Skeletal muscle cell (primary cell): ENCODE data around the gene GPR61.

Source experiments
- DNase-seq: peaks from one replicate; pipeline ENCODE4 v3.0.0-alpha.2; 2010; ENCODE audit warnings: low read depth
- H3K4me3 ChIP-seq: 2 replicates; pipeline ENCODE4 v1.5.1; 2011; ENCODE audit warnings: low read depth, mild to moderate bottlenecking, control low read depth, low read length, moderate library complexity

GPR61 gene

DNA sequence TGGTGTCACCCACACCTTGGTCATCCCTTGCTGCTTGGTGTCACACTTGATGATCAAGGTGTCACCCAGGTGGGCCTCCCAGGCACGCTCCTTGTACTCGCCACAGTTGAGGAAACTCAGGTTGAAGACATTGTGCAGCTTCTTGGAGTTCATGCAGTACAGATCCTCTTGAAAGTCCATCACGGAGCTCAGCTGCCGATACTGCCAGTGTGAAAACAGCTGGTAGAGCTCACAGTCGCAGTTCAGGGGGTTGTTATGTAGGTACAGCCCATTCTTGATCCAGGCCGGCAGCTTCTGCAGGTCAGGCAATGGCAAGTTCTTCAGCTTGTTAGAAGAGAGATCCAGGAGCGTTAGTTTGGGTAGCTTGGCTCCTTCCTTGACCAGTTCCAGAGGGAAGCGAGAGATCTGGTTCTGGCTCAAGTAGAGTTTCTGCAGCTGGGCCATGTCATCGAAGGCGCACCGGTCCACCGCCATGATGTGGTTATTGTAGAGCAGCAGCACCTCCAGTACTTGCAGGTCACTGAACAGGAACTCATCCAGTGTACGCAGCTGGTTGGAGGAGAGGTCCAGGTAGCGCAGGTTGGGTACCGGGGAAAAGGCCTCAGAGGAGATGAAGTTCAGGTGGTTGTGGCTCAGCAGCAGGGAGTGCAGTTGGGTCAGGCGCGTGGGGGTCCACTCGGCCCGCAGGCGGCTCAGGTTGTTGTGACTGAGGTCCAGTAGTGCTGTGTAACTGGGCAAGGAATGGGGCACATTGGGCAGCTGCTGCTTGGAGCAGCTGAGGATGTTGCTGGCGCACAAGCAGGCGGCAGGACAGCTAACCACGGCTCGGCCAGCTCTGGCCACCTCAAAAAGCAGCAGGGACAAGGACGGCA is 31.4 kb upstream of the GPR61 start:
- no peak for DNase-seq

DNA sequence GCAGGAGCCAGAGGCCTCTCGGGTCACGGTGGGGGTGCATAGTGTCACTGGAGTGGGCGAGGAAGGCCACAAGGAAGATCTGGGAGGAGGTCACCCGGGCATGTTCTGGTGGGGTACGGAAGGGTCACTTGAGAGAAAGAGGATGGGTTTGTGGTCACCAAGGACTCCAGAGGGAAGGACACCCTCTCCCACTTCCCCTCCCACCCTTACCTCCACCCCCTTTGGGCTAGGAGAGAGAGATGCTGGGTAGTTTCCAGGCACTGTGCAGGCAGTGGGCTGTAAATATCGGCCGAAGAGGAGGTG is 30.8 kb upstream of the GPR61 start:
- DNase-seq, result no peak
- no peak overlapping the region for H3K4me3 ChIP-seq

More for the DNA sequence above, 31.4 kb upstream of the GPR61 start:
- no peak overlapping the region for H3K4me3 ChIP-seq

DNA sequence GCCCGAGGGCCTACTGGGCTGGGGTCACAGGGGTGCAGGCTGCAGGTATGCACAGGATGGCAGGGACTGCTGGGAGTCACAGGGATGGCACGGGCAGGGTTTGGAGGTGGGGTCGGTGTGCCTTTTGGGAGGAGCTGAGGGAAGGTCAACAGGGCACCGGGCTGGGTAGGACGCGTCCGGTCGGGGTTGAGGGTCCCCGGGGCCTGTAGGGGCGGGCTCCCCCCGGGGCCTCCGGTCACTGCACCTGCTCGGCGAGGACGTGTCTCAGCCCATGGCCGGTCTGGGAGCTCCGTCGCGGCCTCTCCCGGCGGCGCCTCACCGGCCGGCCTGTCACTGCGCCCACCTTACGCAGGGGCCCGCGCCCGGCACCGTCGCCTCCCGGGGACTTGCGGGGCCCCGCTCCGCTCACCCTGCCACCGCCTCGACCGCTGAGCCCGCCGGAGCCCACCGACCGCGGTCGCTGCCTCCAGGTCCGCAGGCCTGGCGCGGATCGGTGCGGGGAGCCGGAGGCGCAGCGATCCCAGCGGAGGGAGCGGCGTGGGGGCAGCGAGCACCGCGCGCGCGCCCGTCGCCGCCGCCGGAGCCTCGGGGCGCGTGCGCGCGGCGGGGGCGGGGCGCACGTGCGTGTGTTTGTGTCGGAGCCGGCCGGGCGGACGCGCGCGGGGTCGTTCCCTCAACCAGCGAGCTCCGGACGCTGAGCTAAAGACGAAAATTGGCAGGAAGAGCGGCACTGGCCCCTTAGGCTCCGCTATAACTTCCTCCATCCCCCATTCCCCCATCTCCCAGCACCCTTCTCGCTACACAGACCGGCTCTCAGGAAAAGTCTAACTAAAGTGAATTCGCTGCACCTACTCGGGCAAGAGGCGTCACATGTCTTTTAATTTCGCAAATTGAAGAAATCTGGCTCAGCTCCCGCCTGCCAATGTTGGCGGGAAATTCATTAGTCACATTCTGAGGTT is 30.2 kb upstream of the GPR61 start, which contains the start of gene AMIGO1:
AMIGO1 (minus strand) TSS at position 552 of the 959 bp plus-strand sequence. CDS start 815 bp downstream, outside the sequence.
- DNase-seq, result no peak

DNA sequence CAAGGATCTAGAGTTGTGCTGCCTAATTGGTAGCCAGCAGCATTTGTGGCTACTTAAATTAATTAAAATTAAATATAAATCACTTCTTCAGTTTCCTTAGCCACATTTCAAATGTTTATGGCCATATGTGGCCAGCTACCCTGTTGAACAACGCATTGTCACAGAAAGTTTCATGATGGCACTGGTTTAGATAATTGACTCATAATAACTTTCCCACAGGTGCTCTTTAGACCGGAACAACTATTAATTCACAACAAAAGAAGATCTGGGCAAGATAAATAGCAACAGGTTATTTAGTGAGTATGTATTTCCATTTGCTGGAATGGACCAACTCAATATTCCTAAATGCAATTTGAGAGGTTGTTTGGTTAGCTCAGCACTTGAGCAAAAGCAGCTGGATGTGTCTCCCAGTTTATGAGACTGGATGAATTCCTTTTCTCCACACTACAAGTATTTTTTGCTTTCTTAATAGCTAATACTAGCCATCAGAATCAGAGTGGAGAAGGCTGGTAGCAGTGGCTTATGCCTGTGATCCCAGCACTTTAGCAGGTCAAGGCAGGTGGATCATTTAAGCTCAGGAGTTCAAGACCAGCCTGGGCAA is 26.5 kb upstream of the GPR61 start:
- DNase-seq, result no peak
- no peak overlapping the region for H3K4me3 ChIP-seq

More for the DNA sequence above, 30.2 kb upstream of the GPR61 start, which contains the start of gene AMIGO1:
- H3K4me3 ChIP-seq, result peak within 1 kb of the TSS; percentile 57

DNA sequence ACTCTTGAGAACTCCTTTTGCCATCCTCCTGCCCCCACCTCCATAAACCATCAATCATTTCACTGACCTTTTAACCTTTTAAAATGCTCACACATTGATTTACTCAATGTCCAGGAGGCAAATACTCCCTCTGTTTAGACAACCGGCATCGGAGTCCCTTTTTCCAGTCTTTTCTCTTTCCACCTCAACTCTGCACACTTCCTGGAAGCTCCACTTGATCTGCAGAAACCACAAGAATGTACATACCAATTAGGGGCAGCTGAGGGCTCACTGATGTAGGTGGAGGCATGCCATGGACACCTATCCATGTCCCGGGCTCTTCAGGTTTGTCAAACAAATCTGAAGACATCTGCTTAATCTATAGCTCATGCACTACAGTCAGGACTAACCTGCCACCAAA is 24.8 kb upstream of the GPR61 start:
- DNase-seq, result no peak
- H3K4me3 ChIP-seq, result no peak overlapping the region

DNA sequence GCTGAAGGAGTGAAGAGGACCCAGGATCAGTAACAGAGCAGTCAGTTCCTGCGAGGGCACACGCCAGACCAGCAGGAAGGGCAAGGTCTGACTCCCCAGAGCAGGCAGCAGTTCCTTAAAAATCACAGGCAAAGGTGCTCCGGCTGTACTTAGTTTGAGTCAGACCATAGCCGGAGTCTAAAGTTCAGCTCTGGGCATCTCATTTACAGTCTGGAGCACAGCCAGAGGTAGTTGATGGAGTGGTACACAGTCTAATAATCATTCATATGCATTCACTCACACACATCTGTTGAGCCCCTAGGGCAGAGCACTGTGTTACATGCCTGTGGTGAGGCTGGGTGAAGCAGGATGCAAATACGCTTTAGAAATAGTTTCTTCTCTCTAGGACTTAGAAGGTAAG is 22.8 kb upstream of the GPR61 start:
- no peak overlapping the region for H3K4me3 ChIP-seq
- DNase-seq, result no peak

DNA sequence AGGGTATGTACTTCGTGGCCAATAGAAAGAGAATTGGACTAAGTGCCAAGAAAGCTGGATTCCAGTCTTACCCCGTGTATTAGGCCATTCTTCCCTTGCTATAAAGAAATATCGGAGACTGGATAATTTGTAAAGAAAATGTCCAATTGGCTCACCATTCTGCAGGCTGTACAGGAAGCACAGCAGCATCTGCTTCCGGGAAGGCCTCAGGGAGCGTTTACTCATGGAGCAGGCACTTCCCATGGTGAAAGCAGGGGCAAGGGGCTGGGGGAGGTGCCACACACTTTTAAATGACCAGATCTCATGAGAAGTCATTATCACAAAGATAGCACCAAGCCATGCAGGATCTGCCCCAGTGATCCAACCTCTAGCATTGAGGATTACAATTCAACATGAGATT is 22.3 kb upstream of the GPR61 start:
- no peak for DNase-seq
- no peak overlapping the region for H3K4me3 ChIP-seq

DNA sequence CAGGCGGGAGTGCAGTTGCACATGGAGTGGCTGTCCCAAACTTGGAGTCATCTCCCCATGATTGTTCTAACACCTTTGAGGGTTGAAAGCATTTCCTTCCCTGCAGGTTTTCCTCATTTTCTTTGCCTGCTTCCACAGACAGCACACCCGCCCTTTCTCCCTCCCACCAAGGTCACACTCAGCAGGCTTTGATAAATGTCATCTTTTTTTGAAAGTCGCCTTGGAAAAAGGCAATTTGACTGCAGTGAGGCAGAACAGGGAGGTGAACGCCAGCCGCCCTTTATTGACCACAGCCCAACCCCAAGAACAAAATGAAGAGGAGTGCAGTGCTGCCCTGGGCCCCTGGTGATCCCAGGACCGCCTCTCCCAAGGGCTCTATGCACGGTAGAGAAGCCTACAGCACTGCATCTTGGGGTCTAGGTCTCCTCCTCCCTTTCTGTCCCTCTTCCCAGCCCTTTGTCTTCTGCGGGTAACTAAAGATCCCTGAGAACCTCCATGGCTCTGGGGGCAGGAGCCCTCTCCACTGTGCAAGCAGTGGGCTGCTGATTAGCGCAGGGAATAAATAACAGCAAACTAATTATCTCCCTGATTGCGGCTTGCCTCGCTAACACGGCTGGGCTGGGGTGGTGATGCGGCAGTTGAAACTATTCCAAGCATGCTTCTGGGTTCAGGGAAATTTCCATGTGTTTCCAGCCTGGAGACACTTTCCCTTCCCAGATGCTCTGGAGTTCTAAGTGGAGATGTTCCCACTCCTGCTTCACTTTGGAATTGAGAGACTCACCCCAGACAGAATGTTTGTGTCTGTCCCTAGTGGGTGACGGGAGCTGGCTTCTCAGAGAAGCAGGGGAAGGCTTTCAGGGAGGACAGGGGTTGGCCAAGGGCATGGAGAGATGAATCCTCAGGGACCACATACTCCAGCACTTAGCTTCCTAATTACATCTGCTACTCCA is 18.4 kb upstream of the GPR61 start:
- no peak overlapping the region for H3K4me3 ChIP-seq
- no peak for DNase-seq

DNA sequence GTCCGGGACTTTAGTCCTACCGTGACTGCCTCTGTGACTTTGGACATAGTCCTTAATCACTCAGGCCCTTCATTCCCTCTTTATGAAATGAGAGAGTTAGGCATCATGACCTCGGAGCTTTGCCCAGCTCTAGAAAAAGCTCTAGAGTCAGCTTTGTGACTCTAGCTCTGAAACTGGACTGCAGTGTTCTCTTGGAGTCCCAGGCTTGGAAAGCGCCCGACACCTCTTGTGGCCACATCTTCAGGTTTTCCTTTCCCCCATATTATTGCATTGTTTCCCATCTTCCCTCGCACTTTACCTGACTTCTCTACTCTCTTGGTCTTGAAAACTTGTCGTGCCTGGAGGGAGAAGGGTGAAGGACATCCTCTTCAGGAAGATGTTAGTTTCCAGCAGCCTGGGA is 17.6 kb upstream of the GPR61 start:
- no peak overlapping the region for H3K4me3 ChIP-seq
- no peak for DNase-seq

DNA sequence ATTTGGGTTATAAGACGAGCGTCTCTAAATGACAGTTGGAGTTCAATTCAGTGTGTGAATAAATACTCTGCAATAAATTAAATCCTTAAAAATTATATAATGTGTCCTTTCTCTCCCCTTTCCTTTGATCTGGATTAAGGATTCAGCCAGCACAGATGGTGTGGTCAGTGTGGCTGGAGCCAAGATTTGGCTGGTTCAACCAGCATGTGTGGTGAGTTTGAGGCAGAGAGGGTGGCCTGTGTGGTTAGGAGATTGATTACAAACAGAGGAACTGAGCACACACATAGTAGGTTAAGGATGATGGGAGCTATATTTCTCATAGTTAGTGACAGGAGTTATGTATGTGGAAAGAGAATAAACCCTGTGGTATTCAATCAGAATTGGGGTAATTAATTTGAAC is 16.0 kb upstream of the GPR61 start:
- DNase-seq, result no peak
- H3K4me3 ChIP-seq, result no peak overlapping the region

DNA sequence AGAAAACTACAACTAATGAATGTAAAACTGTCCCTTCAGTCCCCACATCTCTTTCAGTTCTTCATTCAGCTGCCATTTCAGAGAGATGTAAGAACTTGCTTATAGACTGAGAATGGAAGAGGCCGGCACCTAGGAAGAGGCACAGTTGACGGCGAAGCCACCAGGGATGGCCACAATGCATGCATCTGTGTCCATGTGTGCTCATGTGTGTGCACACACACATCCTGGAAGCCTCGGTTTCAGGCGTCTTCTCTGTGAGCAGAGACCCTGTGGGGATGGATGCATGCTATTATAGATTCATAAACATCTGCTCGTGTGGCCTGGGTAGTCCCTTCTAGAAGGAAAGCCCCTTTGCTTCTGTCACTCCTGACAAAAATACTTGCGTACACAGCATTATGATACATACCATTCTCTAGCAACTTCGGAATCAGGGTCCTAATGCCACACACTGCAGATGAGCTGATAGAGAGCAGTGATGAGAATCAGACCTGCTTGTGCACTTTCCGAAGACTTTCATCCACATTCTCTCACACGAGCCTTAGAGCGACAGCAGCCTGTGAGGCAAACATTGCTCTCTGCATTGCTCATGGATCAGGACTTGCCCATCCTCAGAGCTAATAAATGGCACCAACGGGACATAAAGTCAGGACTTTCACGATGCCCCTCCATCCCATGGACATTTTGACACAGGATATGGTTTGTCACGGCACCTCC is 12.4 kb upstream of the GPR61 start:
- no peak overlapping the region for H3K4me3 ChIP-seq
- DNase-seq, result no peak

DNA sequence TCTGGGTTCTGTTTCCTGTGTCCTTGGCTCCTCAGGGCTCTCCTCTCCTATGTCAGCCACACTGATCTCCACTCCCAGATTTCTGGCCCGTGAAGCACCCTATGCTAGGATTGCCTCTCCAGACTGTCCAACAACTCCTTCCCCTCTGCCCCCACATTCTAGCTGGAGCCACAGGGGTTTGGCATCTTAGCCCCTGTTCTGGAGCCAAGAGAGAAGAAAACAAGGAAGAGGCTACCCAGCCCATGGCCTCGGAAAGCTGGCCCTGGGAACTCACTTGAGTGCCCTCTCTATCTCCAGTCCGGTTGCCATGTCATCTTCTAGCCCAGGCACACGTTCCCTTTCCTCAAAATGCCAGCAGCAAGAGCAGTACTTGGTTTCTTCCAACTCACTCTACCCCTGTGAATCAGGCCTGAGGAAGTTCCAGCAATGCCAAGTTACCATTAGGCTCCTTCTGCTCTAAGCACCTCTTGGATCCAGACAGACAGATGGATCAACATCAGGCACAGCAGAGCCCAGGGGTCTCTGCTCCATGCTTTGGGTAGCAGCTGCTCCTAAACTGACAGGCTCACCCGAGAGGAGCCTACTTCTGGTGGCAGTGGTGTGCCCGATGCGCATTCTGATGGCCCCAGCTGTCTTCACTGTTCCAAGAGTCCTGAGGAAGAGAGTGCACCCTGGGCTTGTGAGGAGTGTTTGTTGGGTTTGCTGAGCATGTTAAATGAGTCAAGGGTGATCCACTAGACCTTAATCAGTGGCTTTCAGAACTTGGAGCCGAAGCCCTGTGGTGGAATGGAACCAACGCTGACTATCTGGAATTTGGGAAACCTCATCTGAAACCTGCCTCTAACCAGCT is 11.6 kb upstream of the GPR61 start:
- DNase-seq, result no peak
- no peak overlapping the region for H3K4me3 ChIP-seq

DNA sequence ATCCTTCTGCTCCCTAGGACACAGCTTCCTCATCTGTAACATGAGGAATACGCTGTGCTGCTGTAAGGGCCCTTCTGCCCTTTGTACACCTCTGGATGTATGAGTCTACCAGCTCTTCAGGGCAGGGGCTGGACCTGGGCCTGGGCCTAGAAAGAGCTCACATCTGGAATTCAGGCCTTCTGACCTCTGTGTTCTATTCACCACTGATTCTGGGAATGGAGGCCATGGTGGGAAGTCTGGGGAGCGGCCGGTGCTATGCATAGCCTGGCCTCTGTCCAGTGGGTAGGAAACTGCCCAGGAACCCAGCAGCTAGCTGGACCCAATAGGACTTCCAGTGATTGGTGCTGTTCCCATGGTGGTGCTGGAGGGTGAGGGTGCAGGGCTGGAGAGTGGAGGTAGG is 11.0 kb upstream of the GPR61 start:
- no peak for DNase-seq
- no peak overlapping the region for H3K4me3 ChIP-seq

DNA sequence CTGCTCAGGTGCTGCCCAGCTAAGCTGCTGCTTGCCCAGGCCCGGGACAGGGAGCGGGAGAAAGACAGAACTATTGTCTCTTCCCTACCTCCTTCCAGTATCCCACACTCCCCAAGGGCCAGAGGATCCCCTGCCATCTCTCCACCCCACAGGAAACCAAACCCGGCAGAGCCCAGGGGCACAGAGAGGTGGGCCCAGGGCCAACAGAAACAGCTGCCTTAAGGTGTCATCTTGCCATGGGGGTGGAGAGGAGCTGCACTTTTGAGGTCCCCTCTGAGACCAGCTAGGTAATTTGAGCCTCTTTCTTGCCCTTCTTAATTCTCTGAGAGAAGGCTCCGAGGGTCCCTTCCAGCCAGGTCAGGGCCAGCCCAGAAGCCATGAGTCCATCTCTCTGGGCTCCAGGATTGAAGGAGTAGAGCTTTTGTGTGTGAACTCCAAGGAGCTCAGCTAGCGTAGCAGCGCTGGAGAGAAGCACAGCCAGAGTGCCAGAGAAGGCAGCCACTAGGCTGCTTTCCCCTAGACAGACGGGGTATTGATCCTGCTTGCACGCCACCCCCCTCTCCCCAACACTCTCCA is 9.7 kb upstream of the GPR61 start:
- no peak overlapping the region for H3K4me3 ChIP-seq
- DNase-seq, result no peak

DNA sequence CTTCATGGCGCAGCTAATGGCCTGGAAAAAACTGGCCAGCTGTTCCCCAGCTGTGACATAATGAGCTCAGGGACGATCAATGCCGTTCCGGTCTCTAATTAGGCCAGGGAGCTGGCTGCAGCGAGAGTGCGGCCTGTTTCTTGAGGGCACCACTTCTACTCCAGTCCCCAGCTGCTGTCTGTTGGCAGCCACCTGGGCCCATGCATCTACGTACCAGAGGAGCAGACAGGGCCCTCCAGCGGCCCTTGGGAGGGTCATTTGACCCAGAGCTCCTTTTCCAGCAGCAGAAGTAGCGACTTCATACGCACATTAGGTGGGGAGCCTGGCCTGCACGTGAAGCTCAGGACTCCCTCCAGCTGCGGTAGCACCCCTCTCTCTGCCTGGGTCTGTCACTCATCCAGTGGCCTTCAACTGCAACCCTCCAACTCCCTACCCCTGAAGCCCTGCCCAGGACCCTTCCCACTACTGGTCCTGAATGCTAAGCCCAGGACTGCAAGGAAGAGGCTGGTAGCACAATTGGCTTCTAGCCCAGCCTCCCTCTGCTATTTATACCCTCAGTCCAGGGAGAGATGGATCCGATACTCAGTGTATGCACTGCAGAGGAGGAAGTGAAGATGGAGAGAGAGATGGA is 9.1 kb upstream of the GPR61 start:
- no peak for DNase-seq
- H3K4me3 ChIP-seq, result no peak overlapping the region

DNA sequence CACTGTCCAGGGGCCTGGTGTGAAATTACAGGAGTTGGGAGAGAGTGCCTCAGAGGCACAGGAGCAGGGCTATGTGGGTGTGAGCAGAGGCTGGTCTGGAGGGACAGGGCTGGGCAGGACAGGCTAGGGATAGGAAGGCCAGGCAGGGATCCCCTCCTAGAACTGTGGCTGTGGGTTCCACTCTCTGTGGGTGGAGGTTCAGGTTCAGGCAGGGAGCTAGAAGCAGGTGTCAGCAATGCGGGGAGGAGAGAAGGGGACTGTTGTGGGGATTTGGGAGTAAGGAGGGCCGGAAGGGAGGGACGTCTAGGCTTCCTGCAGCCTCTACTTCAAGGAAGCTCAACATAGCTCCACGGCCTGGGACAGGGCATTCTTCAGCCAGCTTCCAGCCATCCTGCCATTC is 8.3 kb upstream of the GPR61 start:
- DNase-seq, result no peak
- H3K4me3 ChIP-seq, result no peak overlapping the region

DNA sequence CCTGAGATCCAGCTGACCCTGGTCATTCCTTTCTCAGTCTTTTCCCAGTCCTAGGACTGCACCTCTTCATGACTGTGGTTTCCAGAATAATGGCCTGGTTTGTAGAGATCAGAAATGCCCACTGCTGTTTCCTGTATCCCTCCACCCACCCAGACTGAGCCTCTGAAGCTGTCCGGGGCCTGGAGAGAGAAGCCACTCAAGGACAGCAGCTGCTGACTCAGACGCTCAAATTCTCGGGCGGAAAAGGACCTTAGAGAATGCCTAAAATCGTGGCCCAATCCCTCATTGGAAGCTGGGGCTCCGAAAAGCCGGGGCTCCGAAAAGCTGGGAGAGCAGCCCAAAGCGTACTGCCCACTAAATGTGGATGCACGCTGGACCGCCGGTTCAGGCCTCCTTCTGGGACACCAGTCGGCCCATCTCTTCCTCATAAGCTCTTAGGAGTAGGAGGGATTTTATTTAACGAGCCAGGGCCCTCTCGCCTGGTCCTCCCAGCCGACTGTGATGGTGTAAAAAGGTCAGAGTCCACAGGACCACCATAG is 7.8 kb upstream of the GPR61 start:
- no peak overlapping the region for H3K4me3 ChIP-seq
- DNase-seq, result no peak
